Neutrophil (primary cell): Measurements from ENCODE around the gene HEYL.

Experiments used
- H3K27ac ChIP-seq: fragments of 200-600 bp; sonication (generic); 2 replicates; pipeline ENCODE4 v1.5.1; 2016; ENCODE audit warnings: mild to moderate bottlenecking, moderate library complexity
- H3K27me3 ChIP-seq: fragments of 200-600 bp; sonication (generic); 2 replicates; pipeline ENCODE4 v1.6.0; 2016; ENCODE audit warnings: mild to moderate bottlenecking
- H3K36me3 ChIP-seq: fragments of 200-600 bp; sonication (generic); 2 replicates; pipeline ENCODE4 v1.5.1; 2017
- H3K4me1 ChIP-seq, 2 experiments: fragments of 200-600 bp in 1 of 2; sonication (generic) in 1 of 2; 1 replicate in 1 of 2; 2 replicates in 1 of 2; pipeline versions ENCODE4 v1.5.1 to v1.6.1; 2013 to 2016; ENCODE audit warnings: low read depth in 1 of 2, low read length in 1 of 2, mild to moderate bottlenecking in 1 of 2, moderate library complexity in 1 of 2; ENCODE audit not compliant: control insufficient read depth in 1 of 2, insufficient read depth in 1 of 2
- H3K4me3 ChIP-seq, 2 experiments: fragments of 200-600 bp in 1 of 2; sonication (generic) in 1 of 2; 1 replicate in 1 of 2; 2 replicates in 1 of 2; pipeline ENCODE4 v1.5.1; 2013 to 2016; ENCODE audit warnings: low read depth in 1 of 2, low read length in 1 of 2, mild to moderate bottlenecking in 1 of 2, moderate library complexity in 1 of 2
- H3K9me3 ChIP-seq: fragments of 200-600 bp; sonication (generic); 2 replicates; pipeline ENCODE4 v1.5.1; 2016
- CTCF ChIP-seq: fragments of 200-600 bp; sonication (generic); IDR thresholded peaks from 2 replicates; pipeline ENCODE4 v1.5.1; 2016; ENCODE audit warnings: antibody characterized with exemption

HEYL gene

GRCh38 chr1:39593386-39593785 is 46.1 kb downstream of the HEYL start:
- TF ChIP-seq CTCF: no peak
- H3K9me3 ChIP-seq: no peaks in the 10 kb centered on the region

DNA sequence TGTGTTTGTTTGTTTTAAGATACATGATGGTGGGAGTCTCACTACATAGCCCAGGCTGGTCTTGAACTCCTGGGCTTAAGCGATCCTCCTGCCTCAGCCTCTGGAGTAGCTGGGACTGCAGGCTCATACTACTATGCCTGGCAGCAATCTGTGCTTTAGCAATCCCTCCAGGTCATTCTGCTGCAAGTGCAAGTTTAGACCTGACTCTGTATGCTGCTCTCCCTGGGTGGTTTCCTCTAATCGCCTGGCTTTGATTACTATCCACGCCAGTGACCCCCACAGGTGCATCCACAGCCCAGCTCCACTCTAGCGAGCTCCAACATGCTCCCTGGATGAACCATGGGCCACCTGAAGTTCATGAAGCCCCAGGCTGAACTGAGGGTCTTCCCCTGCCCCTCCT is 47.4 kb downstream of the HEYL start:
- no peak for TF ChIP-seq CTCF

More at GRCh38 chr1:39593386-39593785, 46.1 kb downstream of the HEYL start:
- peaks cover 16% of the 10 kb centered on the region for H3K27me3 ChIP-seq
- H3K4me3 ChIP-seq: no peak overlapping the region
- no peak overlapping the region for H3K27ac ChIP-seq
- no peaks in the 10 kb centered on the region for H3K36me3 ChIP-seq
- H3K4me1 ChIP-seq: no peaks in the 10 kb centered on the region

GRCh38 chr1:39590546-39590945 is 48.9 kb downstream of the HEYL start:
- no peak for TF ChIP-seq CTCF
- H3K4me1 ChIP-seq: no peaks in the 10 kb centered on the region
- H3K9me3 ChIP-seq: no peaks in the 10 kb centered on the region
- peaks cover 5% of the 10 kb centered on the region for H3K27me3 ChIP-seq
- no peak overlapping the region for H3K27ac ChIP-seq
- no peak overlapping the region for H3K4me3 ChIP-seq
- no peaks in the 10 kb centered on the region for H3K36me3 ChIP-seq

More for the DNA sequence above, 47.4 kb downstream of the HEYL start:
- H3K4me1 ChIP-seq: no peaks in the 10 kb centered on the region
- H3K36me3 ChIP-seq: no peaks in the 10 kb centered on the region
- peaks cover 15% of the 10 kb centered on the region for H3K27me3 ChIP-seq
- no peaks in the 10 kb centered on the region for H3K9me3 ChIP-seq
- no peak overlapping the region for H3K4me3 ChIP-seq
- H3K27ac ChIP-seq: no peak overlapping the region

DNA sequence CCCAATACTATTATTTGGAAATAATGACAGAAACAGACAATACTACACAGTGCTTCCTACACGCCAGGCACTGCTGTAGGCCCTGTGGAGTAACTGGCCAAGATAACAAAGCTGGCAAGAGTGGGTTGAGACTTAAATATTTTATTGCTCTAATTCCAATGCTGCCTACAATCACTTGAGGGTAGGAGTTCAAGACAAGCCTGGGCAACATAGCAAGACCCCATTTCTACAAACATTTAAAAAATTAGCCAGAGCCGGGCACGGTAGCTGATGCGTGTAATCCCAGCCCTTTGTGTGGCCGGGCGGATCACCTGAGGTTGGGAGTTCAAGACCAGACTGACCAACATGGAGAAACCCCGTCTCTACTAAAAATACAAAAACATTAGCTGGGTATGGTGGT is 53.5 kb downstream of the HEYL start:
- H3K4me3 ChIP-seq: no peak overlapping the region
- TF ChIP-seq CTCF: no peak
- H3K36me3 ChIP-seq: no peaks in the 10 kb centered on the region
- H3K9me3 ChIP-seq: no peaks in the 10 kb centered on the region
- no peaks in the 10 kb centered on the region for H3K4me1 ChIP-seq
- H3K27ac ChIP-seq: no peak overlapping the region
- H3K27me3 ChIP-seq: no peaks in the 10 kb centered on the region

- peaks cover 18 to 22% of the 10 kb centered on the region in 2 experiments for H3K4me1 ChIP-seq
- peak overlapping the region; percentile 70 for H3K27ac ChIP-seq
- peak overlapping the region; percentile 63 to 86 for H3K4me3 ChIP-seq
- H3K36me3 ChIP-seq: peaks cover 12% of the 10 kb centered on the region
- TF ChIP-seq CTCF: peak; percentile 11
- no peaks in the 10 kb centered on the region for H3K9me3 ChIP-seq
- H3K27me3 ChIP-seq: peaks cover 8% of the 10 kb centered on the region
Observed at GRCh38 chr1:39576016-39576657, 63.3 kb downstream of the HEYL start.
